Trophoblast cell (in vitro differentiated cells and primary cell): Measurements from ENCODE around the gene CP.

Experiments used
- DNase-seq, 2 donors: peaks; one replicate each; pipeline ENCODE4 v3.0.0-alpha.2; 2016
- H2AFZ ChIP-seq: 2 replicates; pipeline ENCODE4 v1.6.1; 2013; ENCODE audit warnings: low read length, moderate library complexity, mild to moderate bottlenecking; ENCODE audit not compliant: insufficient read depth, poor library complexity
- H2AK5ac ChIP-seq: 2 replicates; pipeline ENCODE4 v1.6.1; 2013; ENCODE audit warnings: mild to moderate bottlenecking, low read length
- H2BK120ac ChIP-seq: 2 replicates; pipeline ENCODE4 v1.6.1; 2013; ENCODE audit warnings: low read length, mild to moderate bottlenecking, moderate library complexity; ENCODE audit not compliant: insufficient read depth, poor library complexity
- H2BK12ac ChIP-seq: 2 replicates; pipeline ENCODE4 v1.6.1; 2013; ENCODE audit warnings: mild to moderate bottlenecking, low read length, moderate library complexity
- H2BK5ac ChIP-seq: 2 replicates; pipeline ENCODE4 v1.6.1; 2013; ENCODE audit warnings: low read length, low read depth, moderate library complexity, mild to moderate bottlenecking; ENCODE audit not compliant: poor library complexity
- H3K14ac ChIP-seq: 2 replicates; pipeline ENCODE4 v1.6.1; 2013; ENCODE audit warnings: mild to moderate bottlenecking, low read length
- H3K18ac ChIP-seq: 2 replicates; pipeline ENCODE4 v1.6.1; 2013; ENCODE audit warnings: mild to moderate bottlenecking, low read length
- H3K23ac ChIP-seq: 2 replicates; pipeline ENCODE4 v1.6.1; 2013; ENCODE audit warnings: low read length
- H3K27ac ChIP-seq: 2 replicates; pipeline ENCODE4 v1.5.1; 2013; ENCODE audit warnings: low read depth, mild to moderate bottlenecking, inconsistent platforms, low read length, moderate library complexity
- H3K27me3 ChIP-seq: 2 replicates; pipeline ENCODE4 v1.6.1; 2013; ENCODE audit warnings: inconsistent platforms, mild to moderate bottlenecking, low read length, moderate library complexity; ENCODE audit not compliant: insufficient read depth
- H3K36me3 ChIP-seq, 2 experiments: 1 replicate in 1 of 2; 2 replicates in 1 of 2; pipeline ENCODE4 v1.6.1; 2013; ENCODE audit warnings: low read length in 2 of 2, mild to moderate bottlenecking in 2 of 2, moderate library complexity in 1 of 2; ENCODE audit not compliant: insufficient read depth in 2 of 2, control insufficient read depth in 1 of 2
- H3K4ac ChIP-seq: 2 replicates; pipeline ENCODE4 v1.6.1; 2013; ENCODE audit warnings: low read depth, mild to moderate bottlenecking, low read length, moderate library complexity
- H3K4me1 ChIP-seq, 2 experiments: 1 replicate in 1 of 2; 2 replicates in 1 of 2; pipeline ENCODE4 v1.6.1; 2013; ENCODE audit warnings: low read length in 2 of 2, mild to moderate bottlenecking in 2 of 2, moderate library complexity in 1 of 2; ENCODE audit not compliant: insufficient read depth in 2 of 2, control insufficient read depth in 1 of 2
- H3K4me2 ChIP-seq: 2 replicates; pipeline ENCODE4 v1.6.1; 2013; ENCODE audit warnings: inconsistent platforms, mild to moderate bottlenecking, low read length, moderate library complexity
- H3K4me3 ChIP-seq: 2 replicates; pipeline ENCODE4 v1.5.1; 2013; ENCODE audit warnings: mild to moderate bottlenecking, low read depth, low read length, inconsistent platforms
- H3K79me1 ChIP-seq: one replicate; pipeline ENCODE4 v1.6.1; 2013; ENCODE audit warnings: low read length
- H3K79me2 ChIP-seq: 2 replicates; pipeline ENCODE4 v1.6.1; 2013; ENCODE audit warnings: low read length, mild to moderate bottlenecking; ENCODE audit not compliant: control insufficient read depth, insufficient read depth, poor library complexity
- H3K9ac ChIP-seq: 2 replicates; pipeline ENCODE4 v1.6.1; 2013; ENCODE audit warnings: mild to moderate bottlenecking, low read length
- H3K9me3 ChIP-seq: 2 replicates; pipeline ENCODE4 v1.6.1; 2013; ENCODE audit warnings: low read depth, mild to moderate bottlenecking, control low read depth, inconsistent platforms, low read length; ENCODE audit not compliant: insufficient read depth
- H4K12ac ChIP-seq: 2 replicates; pipeline ENCODE4 v1.6.1; 2013; ENCODE audit warnings: low read depth, mild to moderate bottlenecking, low read length, moderate library complexity
- H4K8ac ChIP-seq: 2 replicates; pipeline ENCODE4 v1.6.1; 2013; ENCODE audit warnings: low read depth, mild to moderate bottlenecking, low read length, moderate library complexity
- H4K91ac ChIP-seq: one replicate; pipeline ENCODE4 v1.6.1; 2013; ENCODE audit warnings: low read depth, mild to moderate bottlenecking, low read length, moderate library complexity
- WGBS: extraction: QIAGEN DNeasy Blood & Tissue Kit; methylation state at CpG from one replicate; pipeline ENCODE4 v1.1.7; 2013; ENCODE audit warnings: missing lambda C conversion rate; ENCODE audit not compliant: insufficient read length, insufficient coverage; ENCODE audit errors: extremely low coverage; 5-methylcytosine and 5-hydroxymethylcytosine counted together

The CP gene

DNA sequence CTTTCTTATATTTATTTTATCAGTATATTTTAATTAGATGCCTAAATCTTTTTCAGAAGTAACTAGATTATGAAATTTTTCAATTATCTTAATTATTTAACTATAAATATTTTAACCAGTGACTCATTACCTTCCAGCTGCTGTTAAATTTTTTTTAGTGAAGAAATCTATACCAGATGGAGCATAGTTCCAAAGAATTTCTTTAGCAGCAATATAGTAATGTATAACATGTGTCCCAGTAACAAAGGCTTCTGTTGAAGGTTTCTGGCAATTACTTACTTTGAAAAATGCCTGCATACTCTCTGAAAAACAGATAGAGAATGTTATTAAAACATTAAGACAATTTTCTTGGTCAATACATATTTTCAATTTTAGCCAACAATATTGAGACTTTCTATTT is 45.1 kb upstream of the CP start:
- no peak overlapping the region for H3K27ac ChIP-seq
- no peak overlapping the region for H2BK120ac ChIP-seq
- no peaks in the 10 kb centered on the region for H3K79me1 ChIP-seq
- H3K4me1 ChIP-seq: peaks cover 0 to 3% of the 10 kb centered on the region in 2 experiments
- no peaks in the 10 kb centered on the region for H3K9me3 ChIP-seq
- H3K9ac ChIP-seq: no peak overlapping the region
- no peak overlapping the region for H4K91ac ChIP-seq
- no peak overlapping the region for H2AK5ac ChIP-seq
- H3K4me3 ChIP-seq: no peak overlapping the region
- no peak overlapping the region for H3K23ac ChIP-seq
- no peaks in the 10 kb centered on the region for H3K36me3 ChIP-seq
- no peak overlapping the region for H3K14ac ChIP-seq
- H3K27me3 ChIP-seq: no peaks in the 10 kb centered on the region
- H4K12ac ChIP-seq: no peak overlapping the region
- no peak overlapping the region for H3K4ac ChIP-seq
- DNase-seq: peak in 1 of 2 donors; percentile 41
- H3K79me2 ChIP-seq: no peaks in the 10 kb centered on the region
- no peak overlapping the region for H3K4me2 ChIP-seq
- no peak overlapping the region for H2BK12ac ChIP-seq
- H2AFZ ChIP-seq: no peak overlapping the region
- no peak overlapping the region for H4K8ac ChIP-seq
- H2BK5ac ChIP-seq: no peak overlapping the region
- H3K18ac ChIP-seq: no peak overlapping the region

DNA sequence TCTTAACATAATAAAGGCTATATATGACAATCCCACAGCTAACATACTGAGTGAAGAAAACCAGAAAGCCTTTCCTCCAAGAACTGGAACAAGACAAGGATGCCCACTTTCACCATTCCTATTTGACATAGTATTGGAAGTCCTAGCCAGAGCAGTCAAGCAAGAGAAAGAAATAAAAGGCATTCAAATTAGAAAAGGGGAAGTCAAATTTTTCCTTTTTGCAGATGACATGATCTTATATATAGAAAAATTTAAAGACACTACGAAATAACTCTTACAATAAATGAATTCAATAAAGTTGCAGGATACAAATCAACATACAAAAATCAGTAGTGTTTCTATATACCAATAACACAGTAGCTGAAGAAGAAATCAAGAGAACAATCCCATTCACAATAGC is 42.2 kb upstream of the CP start:
- Histone ChIP-seq H4K12ac (no peak overlapping the region), H3K27ac (no peak overlapping the region), H4K91ac (no peak overlapping the region), H3K14ac (no peak overlapping the region), H2BK5ac (no peak overlapping the region), H3K36me3 (no peaks in the 10 kb centered on the region), H2BK12ac (no peak overlapping the region), H3K4ac (no peak overlapping the region), H3K79me2 (no peaks in the 10 kb centered on the region), H3K18ac (no peak overlapping the region), H3K4me2 (no peak overlapping the region), H3K27me3 (no peaks in the 10 kb centered on the region), H2AK5ac (no peak overlapping the region), H2AFZ (no peak overlapping the region), H3K4me3 (no peak overlapping the region), H3K79me1 (no peaks in the 10 kb centered on the region), H3K23ac (no peak overlapping the region), H2BK120ac (no peak overlapping the region), H4K8ac (no peak overlapping the region), H3K9me3 (no peaks in the 10 kb centered on the region), H3K4me1 (no peaks in the 10 kb centered on the region), H3K9ac (no peak overlapping the region)
- WGBS: no CpG with 5 or more reads among the region's 1 CpG
- DNase-seq: no peak

- no peak for DNase-seq
- Histone ChIP-seq H2BK120ac (no peak overlapping the region), H2AK5ac (no peak overlapping the region), H3K27me3 (no peaks in the 10 kb centered on the region), H3K4me3 (peak overlapping the region; percentile 7), H4K12ac (no peak overlapping the region), H3K14ac (no peak overlapping the region), H3K9me3 (no peaks in the 10 kb centered on the region), H3K4me1 (no peaks in the 10 kb centered on the region), H3K4ac (no peak overlapping the region), H3K23ac (no peak overlapping the region), H2AFZ (no peak overlapping the region), H3K4me2 (no peak overlapping the region), H3K79me1 (no peaks in the 10 kb centered on the region), H3K79me2 (no peaks in the 10 kb centered on the region), H3K18ac (no peak overlapping the region), H3K36me3 (no peaks in the 10 kb centered on the region), H3K9ac (no peak overlapping the region), H4K91ac (no peak overlapping the region), H2BK5ac (no peak overlapping the region), H2BK12ac (no peak overlapping the region), H4K8ac (no peak overlapping the region), H3K27ac (no peak overlapping the region)
- no CpG with 5 or more reads among the region's 4 CpGs for WGBS
These were observed 37.1 kb upstream of the CP start for GRCh38 chr3:149258714-149259113.

GRCh38 chr3:149258298-149258697 is 36.7 kb upstream of the CP start:
- H3K23ac ChIP-seq: no peak overlapping the region
- H3K36me3 ChIP-seq: no peaks in the 10 kb centered on the region
- H3K4ac ChIP-seq: no peak overlapping the region
- H3K79me2 ChIP-seq: no peaks in the 10 kb centered on the region
- no peak overlapping the region for H3K9ac ChIP-seq
- H2BK12ac ChIP-seq: no peak overlapping the region
- no peak overlapping the region for H4K8ac ChIP-seq
- H3K27ac ChIP-seq: no peak overlapping the region
- H3K79me1 ChIP-seq: no peaks in the 10 kb centered on the region
- no peaks in the 10 kb centered on the region for H3K27me3 ChIP-seq
- no peak overlapping the region for H2AK5ac ChIP-seq
- WGBS: no CpG with 5 or more reads among the region's 3 CpGs
- no peaks in the 10 kb centered on the region for H3K4me1 ChIP-seq
- H2BK120ac ChIP-seq: no peak overlapping the region
- no peak overlapping the region for H2BK5ac ChIP-seq
- H4K91ac ChIP-seq: no peak overlapping the region
- H4K12ac ChIP-seq: no peak overlapping the region
- H3K9me3 ChIP-seq: no peaks in the 10 kb centered on the region
- no peak overlapping the region for H3K18ac ChIP-seq
- no peak overlapping the region for H3K4me2 ChIP-seq
- H2AFZ ChIP-seq: no peak overlapping the region
- DNase-seq: no peak
- no peak overlapping the region for H3K4me3 ChIP-seq
- no peak overlapping the region for H3K14ac ChIP-seq
